Measurements from ENCODE around the gene PLEKHD1. TPM values are rescaled to one million over a fixed set of nuclear protein-coding genes. Genes with fewer than 3 reads are reported as not detected.

PLEKHD1 gene
- total and polyA plus RNA-seq, 9 of the 15 experiments (the other 6 are each of a cell fraction or from before 2014, with no cell fraction given): not detected

- Histone ChIP-seq H3K36me3 (ENCODE audit: control insufficient read depth, insufficient read depth, low read length) (no peaks in the 10 kb centered on the region), H3K27ac (ENCODE audit: extremely low read depth, low read depth, low read length) (no peak overlapping the region), H3K4me2 (ENCODE audit: insufficient read depth, low read length) (no peak overlapping the region), H3K4me1 (replicated peaks in 1 of 2; ENCODE audit: control insufficient read depth in 2 of 2, insufficient read depth in 2 of 2, low read length in 2 of 2) (no peaks in the 10 kb centered on the region), H2AFZ (ENCODE audit: low read depth, low read length) (no peak overlapping the region), H3K4me3 (no peak overlapping the region), H3K27me3 (ENCODE audit: control insufficient read depth in 2 of 2, insufficient read depth in 2 of 2, low read length in 2 of 2) (peaks cover 0 to 6% of the 10 kb centered on the region in 2 experiments; a peak in 4 of 5 replicates), H3K9me3 (replicated peaks; ENCODE audit: control insufficient read depth, insufficient read depth, low read depth, low read length) (no peaks in the 10 kb centered on the region), H3K9ac (ENCODE audit: insufficient read depth in 1 of 2, low read depth in 2 of 2, low read length in 2 of 2) (no peak overlapping the region), H4K20me1 (replicated peaks; ENCODE audit: control insufficient read depth, insufficient read depth, low read length) (no peaks in the 10 kb centered on the region), H3K79me2 (ENCODE audit: control insufficient read depth, insufficient read depth, low read length) (no peaks in the 10 kb centered on the region), H3K9me1 (ENCODE audit: control insufficient read depth, insufficient read depth, low read length) (no peaks in the 10 kb centered on the region)
- no peak for TF ChIP-seq HSF4 (CRISPR knock-in tag; IDR thresholded peaks at IDR 0.05; ENCODE audit: borderline replicate concordance)
- TF ChIP-seq NUFIP1 (IDR thresholded peaks at IDR 0.05; ENCODE audit: partially characterized antibody): no peak
- no peak for TF ChIP-seq LARP7 (IDR thresholded peaks at IDR 0.05)
- no peak for TF ChIP-seq SRSF1 (IDR thresholded peaks at IDR 0.05; ENCODE audit: low read depth, low read length)
- no peak for TF ChIP-seq ZNF354B (CRISPR knock-in tag; IDR thresholded peaks at IDR 0.05)
- TF ChIP-seq ZNF165 (CRISPR knock-in tag; IDR thresholded peaks at IDR 0.05; ENCODE audit: borderline replicate concordance): no peak
- no peak for TF ChIP-seq SMARCC2 (IDR thresholded peaks at IDR 0.05; ENCODE audit: low read depth)
- TF ChIP-seq ZFP1 (CRISPR knock-in tag; IDR thresholded peaks at IDR 0.05): no peak
- no peak for TF ChIP-seq FOXJ3 (CRISPR knock-in tag; IDR thresholded peaks at IDR 0.05)
- TF ChIP-seq RUNX1 (IDR thresholded peaks at IDR 0.05; ENCODE audit: low read depth): no peak
- TF ChIP-seq CBFA2T3 (IDR thresholded peaks at IDR 0.05): no peak
- no peak for TF ChIP-seq BCL6 (CRISPR knock-in tag; IDR thresholded peaks at IDR 0.05)
- TF ChIP-seq ZNF184 (CRISPR knock-in tag; IDR thresholded peaks at IDR 0.05): no peak
- ChIA-PET CTCF (ENCODE audit: low intra/inter-chr PET ratio) (no interaction called here), POLR2A (no interaction called here)
- intact Hi-C loops (cut with micrococcal nuclease) (no loop called here), in situ Hi-C loops (cut with MboI) (no loop called here)
- FAIRE-seq (no peak), DNase-seq (ENCODE audit: extremely low read depth in 1 of 4, low spot score in 3 of 4) (no peak), ATAC-seq (no peak)
- no TSS peak for BruUV-seq (replicated peaks)
- 0% methylated on average over 3 of the region's 3 CpGs for WGBS (ENCODE audit: insufficient coverage, low coverage, missing lambda C conversion rate)
These were observed 6.7 kb downstream of the PLEKHD1 start for GRCh38 chr14:69491193-69491592.

All from K562 (cell line).